G401 (cell line): ENCODE data around the gene FAM9C. TPM values are rescaled to one million over a fixed set of nuclear protein-coding genes. Genes with fewer than 3 reads are reported as not detected.
"Not testable (repeated sequence)": the region's sequence is repeated elsewhere in the genome, so short reads cannot be mapped to it uniquely, and the experiment has no call there.

ENCODE experiments used
- DNase-seq: peaks from one replicate; pipeline ENCODE4 v3.0.0-alpha.2; 2015; ENCODE audit warnings: low spot score
- in situ Hi-C: cut with HindIII; loops from 2 replicates; pipeline ENCODE4 v1.10.0; 2016; ENCODE audit warnings: low sequenced_read_pairs, mixed read lengths
- total RNA-seq: library from RNA; depleted of rRNA; stranded (reverse); fragments of >200 nt; shearing (Covaris generic); gene quantifications from 2 replicates; pipeline ENCODE4 v1.2.3, GENCODE V29; 2014

The FAM9C gene
- total RNA-seq, 1 experiment from 2014 or later: not detected

DNA sequence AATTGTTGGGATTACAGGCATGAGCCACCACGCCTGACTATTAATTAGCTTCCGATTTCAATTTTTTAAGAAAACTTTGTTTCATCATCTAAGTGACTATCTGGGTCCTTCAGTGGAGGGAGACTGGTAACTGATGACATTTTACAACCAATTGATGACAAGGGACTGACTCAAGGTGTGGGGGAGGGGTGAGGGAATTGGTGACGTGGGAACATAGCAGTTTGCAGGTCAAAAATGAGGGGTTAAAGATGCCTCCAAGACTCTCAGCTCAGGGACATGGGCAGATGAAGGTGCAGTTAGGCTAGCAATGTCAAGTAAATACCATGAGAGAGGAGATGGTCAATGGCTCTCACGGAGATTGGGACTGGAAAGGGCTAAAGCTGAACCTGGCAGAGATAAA, 5.7 kb upstream of the FAM9C start:
- in situ Hi-C loops: no loop called here
- no peak for DNase-seq

DNA sequence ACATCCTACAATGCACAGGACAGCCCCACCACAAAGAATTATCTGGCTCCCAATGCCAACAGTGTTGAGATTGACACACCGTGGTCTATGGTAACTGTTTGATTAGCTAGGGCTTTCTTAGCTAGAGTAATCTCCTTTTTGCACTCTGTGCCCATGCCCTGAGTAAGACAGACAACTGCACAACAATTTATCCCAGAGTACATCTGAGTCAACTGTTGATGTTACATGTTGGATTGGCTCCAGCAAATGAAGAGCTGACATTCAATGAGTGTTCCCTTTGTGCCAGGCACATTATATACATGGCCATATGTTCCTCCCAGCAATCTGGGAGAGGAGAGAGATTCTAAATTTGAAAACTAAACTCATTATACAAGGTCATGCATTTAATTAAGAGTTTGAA, 3.9 kb upstream of the FAM9C start:
- in situ Hi-C loops: no loop called here
- DNase-seq: no peak

DNA sequence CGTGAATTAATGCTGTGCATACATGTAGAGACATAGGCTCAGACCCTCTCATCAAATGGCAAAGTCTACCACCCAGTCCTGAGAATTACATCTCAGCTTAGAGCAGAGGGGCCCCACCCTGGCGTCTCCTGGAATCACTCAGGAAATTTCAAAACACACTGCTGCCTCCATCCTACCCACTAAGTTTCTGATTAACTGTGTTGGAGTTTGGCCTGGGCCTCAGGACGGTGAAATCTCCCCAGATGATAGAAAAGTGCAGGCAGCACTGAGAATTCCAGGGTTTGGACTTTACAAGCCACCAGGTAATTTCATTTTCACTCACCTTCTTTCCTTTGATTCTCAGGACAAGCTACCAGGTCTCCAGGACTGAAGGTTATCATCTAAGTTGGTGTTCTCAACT, 3.3 kb upstream of the FAM9C start:
- in situ Hi-C loops: no loop called here
- no peak for DNase-seq

DNA sequence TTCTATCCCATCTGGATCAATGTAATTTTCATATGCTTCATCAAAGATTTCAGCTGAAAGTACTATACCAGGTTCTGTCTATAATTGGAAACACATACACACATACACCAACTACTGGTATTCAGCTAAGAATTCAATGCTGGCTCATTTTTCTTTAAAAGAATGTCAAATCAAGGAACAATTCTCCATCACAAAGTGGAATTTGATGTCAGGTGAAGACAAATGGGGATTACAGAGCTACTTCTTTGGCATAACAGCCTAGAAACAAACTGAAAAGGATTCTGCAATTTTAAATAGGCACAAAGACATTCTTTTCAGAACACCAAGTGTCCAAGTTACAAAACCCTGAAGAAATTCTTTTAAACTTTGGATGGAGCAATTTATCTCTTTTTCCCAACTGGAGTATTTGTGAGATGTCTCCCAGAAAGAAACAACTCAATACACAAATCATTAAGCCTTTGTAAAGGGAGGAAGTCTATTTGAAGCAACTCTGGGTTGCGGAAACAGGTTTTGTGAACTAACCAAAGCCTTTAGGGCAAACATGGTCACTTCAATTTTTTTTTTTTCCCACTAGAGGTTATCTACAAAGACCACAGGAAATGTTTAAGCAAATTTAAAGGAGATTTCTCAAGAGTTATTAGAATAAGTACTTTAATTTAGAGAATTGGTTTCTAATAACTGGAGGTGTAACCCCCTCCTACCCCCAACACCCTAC, 1.9 kb upstream of the FAM9C start:
- in situ Hi-C loops: no loop called here
- no peak for DNase-seq

DNA sequence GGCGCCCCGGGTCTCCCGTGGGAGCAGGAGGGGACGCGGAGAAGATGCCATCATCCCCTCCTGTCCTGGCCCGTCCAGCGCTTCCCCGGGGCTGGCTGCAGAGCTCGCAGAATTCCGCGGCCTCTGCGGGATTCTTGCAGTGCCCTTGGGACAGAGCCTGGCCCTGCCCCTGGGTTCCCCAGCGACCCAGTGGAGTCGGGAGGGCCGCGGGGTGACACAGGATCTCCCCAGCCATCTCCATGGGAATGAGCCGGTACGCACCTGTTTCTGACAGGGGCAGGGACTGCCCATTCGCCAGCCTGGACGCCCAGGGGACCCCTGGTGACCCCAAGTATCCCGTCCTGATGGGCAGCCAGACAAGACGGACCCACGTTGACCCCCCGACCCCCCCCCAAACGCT, 482 bp downstream of the FAM9C start:
- no peak for DNase-seq
- in situ Hi-C loops: no loop called here

DNA sequence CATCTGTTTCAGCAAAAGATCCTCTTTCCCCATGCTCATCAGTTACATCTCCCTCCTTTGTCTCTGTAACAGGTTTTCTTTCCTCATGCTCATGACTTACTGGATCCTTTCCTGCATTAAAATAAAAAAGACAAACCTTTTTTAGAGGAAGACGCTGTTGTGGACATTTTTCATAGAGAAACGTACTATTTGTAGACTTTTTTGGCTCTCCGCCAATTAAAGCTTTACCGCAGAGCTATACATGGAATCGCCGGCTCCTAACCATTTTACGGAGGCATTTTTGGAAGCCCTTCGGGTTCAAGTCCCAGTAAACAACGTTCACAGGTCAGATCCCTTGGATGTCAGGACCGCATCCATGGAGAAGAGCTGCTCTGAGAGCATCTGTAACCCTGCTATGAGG, 1.3 kb downstream of the FAM9C start:
- in situ Hi-C loops: no loop called here
- DNase-seq: no peak

DNA sequence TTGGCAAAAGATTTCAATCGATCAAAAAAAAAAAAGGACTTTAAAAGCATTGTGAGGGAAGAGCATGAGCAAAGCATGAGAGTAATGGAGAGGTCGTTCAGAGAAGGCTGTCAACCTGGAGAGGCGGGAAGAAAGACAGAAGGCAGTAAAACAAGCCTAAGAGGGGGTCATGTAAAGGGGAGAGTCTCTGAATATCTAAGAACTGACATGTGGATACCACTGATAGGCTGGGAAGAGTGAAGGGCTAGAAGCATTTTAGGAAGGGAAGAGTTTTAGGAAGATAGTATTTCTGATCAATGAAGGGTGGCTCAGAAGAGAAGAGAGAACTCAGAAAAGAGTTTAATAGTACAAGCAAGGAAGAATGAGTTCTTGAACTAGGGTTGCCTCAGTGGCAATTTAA, 7.5 kb downstream of the FAM9C start:
- in situ Hi-C loops: no loop called here

DNA sequence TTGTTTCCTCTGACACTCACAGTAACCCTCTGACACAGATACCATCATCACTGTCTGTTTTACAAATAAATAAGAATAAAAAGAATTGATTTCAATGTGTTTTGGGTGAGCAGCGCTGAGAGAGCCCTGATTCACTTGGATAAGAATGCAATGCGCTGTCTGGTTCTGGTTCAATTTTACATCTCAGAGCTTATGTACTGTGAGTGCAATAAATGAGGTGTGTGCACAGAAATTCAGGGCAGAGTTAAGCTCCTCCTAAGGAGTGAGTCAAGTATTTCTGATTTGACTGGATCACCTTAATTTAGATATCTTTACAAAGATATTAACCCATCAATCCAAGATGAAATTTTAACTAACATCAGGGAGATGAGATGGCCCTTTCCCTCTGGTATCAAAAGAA, 11.2 kb downstream of the FAM9C start:
- in situ Hi-C loops: no loop called here
- DNase-seq: no peak

More for the DNA sequence above, 7.5 kb downstream of the FAM9C start:
- DNase-seq: no peak

DNA sequence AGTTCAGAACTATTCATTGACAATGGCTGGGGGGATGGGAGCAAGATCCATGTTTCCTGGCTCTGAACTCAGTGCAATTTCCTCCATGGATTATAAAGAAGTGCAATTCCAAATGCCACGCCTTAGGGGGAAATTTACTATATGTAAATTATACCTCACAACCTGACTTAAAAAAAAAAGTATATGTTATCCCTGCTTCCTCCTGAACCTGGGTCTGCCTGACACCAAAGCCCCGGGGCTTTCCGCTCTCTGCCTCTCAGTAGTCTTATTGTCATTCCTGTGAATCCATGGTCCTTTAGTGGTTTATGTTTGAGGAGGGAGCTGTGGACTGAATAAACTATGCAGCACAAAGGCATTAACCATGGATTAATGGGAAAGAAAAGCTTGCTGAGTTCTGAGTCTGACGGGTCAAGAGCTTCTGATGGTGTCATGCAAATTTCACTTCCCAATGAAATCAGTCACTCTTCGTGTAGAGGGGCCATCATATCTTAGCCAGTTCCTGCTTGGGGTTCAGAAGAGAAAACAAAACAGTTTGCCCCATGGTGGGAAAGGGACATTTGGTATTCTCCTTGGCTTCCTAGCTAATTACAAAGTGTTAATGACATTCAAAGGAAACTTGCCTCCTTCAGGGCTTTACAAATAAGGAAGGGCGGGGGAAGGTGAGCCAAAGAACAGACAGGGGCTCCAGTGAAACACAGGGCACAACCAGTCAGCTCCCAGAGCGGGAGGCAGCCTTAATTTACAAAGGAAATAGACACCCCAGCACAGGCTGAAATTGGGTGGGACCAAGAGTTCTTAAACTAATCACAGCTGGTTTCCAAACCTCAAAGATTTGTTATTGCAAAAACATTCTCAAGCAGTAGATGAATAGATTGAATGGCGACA, 14.3 kb downstream of the FAM9C start:
- in situ Hi-C loops: no loop called here
- no peak for DNase-seq

DNA sequence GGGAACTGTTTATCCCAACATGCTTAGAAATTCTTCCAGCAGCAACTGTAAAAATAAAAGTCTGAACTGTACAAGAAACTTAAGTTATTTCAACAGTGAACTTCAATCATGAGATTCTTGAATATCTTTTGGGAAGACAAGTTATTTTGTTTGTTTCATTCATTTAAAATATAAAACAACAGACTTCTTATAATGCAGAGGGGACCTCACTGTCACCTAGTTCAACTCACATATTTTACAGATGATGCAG, 14.9 kb downstream of the FAM9C start:
- no peak for DNase-seq
- in situ Hi-C loops: no loop called here

DNA sequence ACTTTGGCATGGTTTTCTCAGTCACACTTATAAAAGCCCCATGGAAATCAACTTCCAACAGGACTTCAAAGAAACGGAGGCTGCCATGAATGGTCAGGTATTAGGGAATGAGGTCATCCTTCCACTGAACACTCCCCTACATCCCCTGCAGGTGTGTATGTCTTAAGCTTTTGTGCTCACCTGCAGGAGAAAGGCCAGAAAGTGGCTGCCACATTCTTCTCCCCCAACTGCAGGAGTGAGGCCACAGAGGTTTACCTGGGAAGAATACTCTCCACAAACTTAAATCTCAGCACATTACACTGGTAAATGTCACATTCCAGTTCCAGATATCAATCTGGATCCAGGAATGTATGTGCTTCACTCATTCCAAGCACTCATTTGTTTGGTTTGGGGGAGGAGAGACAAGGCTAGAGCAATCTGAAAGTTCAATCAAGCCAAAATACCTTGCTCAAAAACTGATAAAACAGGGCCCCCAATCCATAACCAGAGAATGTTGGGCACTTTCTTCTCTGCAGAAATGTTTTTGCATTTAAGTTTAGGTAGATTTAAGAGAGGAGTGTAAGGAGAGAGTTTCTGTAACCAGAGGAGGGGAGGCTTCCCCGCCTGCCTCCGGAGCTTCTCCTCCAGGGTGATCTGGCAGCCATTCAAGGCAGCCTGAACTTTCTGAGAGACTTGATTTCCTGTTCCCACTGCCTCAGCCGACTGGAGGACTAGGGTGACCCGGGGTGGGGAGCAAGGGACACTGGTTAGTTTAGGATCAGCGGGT, 15.4 kb downstream of the FAM9C start:
- DNase-seq: peak; percentile 6
- in situ Hi-C loops: no loop called here

DNA sequence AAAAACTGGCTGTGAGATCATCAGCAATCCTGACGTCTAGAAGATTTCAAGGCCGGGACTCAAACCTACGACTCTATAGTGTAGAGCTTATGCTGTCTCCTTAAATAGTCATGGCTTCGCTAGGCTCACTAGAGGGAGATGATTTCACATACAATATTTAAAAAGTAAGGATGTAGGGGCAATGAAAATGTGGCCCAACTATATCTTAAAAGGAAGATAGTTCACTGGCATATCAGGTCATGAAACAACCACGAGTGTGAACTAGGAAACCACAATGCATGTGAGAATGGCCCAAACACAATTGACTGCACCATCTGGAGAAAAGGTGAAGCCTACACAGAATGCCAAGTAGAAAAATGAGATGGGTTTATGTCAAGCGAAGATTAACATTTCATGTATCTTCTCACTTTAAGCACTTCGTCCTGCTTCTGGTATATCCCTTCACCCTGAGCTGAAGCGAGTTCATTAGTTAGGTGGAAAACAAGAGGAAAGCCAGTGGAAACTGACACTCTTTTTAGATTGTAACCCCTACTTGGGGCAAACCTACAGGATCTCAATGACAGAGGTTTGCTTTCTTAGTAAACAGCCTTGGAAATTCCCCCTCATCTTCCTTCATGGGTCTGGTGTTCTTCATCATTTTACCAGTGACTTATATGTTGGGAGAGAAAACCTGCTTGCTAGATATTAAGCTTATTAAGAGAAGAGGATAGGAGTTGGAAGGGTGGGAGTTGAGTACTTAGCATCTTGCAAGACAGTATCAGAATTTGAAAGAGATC, 17.4 kb downstream of the FAM9C start:
- no peak for DNase-seq
- in situ Hi-C loops: no loop called here

DNA sequence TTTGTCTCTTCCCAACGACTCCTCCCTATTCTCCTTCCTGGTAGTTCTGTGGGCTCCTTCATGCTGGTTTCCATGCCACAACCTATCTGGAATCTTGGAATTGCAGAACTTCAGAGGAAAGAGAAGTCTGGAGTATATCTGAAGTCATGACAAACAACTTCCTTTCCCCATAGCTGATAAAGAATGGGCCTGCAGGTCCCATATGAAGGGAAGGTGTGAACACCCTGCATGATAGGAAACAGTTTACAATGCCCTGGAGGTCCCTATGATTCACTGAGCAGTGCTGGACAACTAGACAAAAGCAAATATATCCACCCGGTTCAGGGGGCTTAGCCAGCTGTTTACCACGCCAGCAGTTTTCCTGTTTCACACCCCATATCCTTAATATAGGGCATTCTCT, 19.4 kb downstream of the FAM9C start:
- in situ Hi-C loops: no loop called here
- no peak for DNase-seq

DNA sequence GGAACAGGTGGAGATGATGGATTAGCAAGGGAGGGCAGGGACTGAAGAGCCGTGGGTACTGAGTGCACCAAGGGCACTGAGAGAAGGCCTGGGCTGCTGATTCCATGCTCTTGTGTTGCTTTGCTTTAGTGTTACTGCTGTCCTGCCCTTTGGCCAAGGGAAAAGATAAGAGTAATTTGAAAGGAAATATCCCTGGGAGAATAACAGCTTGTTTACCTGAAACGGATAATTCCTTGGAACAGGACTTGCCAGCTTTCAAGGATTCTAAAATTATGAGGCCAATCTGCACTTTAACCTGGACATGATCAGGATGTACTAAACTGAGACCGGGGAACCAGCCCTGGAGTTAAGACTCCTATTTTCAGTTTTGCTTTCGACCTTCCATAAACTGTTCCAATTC, 20.4 kb downstream of the FAM9C start:
- no peak for DNase-seq

DNA sequence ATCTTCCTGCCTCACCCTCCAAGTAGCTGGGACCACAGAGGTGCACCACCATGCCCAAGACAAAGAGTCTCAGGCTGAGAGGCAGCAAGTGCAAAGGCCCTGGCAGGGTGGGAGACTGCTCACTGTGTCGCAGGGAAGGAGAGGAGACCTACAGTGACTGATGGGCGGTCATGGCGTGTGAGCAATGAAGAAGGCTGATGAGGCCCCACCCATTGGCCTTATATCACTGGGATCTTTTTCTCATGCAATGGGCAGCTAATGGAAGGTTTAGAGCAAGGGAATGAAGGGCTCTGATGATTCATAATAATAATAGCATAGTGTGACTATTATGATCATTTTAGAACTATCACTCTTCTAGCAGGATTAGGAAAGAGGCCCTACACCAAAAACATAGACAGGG, 20.9 kb downstream of the FAM9C start:
- DNase-seq: no peak
- in situ Hi-C loops: no loop called here

More for the DNA sequence above, 20.4 kb downstream of the FAM9C start:
- in situ Hi-C loops: no loop called here

DNA sequence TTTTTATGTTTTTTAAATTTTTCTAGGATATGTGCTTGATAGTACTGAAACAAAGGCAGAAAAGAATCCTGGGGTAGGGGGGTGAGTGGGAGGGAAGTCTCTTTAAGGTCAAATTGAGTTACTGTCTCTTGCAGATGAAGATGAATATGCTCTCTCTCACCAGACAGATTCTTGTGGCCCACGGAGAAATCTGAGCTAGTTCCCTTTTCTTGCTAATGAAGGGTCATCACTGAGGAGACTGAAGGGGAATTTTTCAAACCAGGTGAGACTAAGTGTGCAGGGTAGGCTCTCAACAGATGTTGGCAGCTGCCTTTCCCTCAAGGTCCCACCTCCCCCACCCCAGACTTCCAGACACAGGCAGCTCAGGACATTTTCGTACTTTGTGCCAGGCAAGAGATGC, 21.5 kb downstream of the FAM9C start:
- no peak for DNase-seq
- in situ Hi-C loops: no loop called here

DNA sequence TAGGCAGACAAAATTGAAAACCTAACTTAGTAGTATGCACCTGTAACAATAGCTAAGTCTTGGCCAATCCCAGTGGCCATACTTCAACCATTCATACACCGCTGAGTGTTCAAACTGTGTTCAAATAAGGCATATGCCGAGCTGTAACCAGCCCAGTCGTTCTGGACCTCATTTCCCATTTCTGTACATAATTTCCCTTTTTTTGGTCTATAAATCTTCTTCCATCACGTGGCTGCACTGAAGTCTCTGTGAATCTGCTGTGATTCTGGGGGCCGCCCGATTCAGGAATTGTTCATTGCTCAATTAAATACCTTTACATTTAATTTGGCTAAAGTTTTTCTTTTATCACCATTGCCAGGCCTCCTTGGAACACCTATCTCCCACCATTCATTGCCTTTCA, 27.7 kb downstream of the FAM9C start:
- in situ Hi-C loops: not testable (repeated sequence)

DNA sequence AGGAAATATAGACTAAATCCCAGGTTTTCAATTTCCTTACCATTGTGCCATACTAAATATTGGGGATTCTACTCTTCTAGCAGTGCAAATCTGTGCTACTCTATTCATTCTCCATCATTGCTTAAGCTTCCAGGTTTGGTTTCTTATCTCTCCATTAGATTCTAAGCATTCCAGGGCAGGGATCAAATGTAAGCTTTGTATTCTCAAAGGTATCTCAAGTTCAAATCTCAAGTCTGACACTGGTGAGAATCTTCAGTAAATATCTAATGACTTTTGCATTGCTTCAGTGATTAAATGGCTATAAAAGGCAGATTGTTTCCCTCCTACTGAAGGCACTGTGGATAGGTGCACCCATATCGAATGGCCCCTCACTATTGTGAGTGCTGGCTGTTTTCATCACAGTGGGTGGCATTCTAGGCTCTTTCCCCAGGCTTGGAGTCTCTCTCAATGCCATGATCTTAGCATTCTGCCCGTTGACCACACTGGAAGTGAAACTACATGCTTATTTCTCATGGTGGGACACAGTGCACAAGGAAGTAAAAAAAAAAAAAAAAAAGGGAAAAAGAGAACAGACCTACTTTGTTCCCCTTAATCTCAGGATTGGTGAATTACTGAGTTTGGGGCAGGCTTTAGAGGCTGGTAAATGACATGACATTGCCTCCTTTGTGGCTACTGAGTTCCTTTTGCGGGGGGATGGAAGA, 28.7 kb downstream of the FAM9C start:
- DNase-seq: no peak
- in situ Hi-C loops: no loop called here

More for the DNA sequence above, 27.7 kb downstream of the FAM9C start:
- not testable (repeated sequence) for DNase-seq
